GM18867 (cell line): ENCODE results near the gene LRIG1.

Experiments used
- ATAC-seq: cut with Tn5 transposase; IDR thresholded peaks from one replicate; pipeline ENCODE4 v1.9.1; 2021; ENCODE audit warnings: mild to moderate bottlenecking, moderate library complexity; ENCODE audit not compliant: unreplicated experiment

The LRIG1 gene, protein sequence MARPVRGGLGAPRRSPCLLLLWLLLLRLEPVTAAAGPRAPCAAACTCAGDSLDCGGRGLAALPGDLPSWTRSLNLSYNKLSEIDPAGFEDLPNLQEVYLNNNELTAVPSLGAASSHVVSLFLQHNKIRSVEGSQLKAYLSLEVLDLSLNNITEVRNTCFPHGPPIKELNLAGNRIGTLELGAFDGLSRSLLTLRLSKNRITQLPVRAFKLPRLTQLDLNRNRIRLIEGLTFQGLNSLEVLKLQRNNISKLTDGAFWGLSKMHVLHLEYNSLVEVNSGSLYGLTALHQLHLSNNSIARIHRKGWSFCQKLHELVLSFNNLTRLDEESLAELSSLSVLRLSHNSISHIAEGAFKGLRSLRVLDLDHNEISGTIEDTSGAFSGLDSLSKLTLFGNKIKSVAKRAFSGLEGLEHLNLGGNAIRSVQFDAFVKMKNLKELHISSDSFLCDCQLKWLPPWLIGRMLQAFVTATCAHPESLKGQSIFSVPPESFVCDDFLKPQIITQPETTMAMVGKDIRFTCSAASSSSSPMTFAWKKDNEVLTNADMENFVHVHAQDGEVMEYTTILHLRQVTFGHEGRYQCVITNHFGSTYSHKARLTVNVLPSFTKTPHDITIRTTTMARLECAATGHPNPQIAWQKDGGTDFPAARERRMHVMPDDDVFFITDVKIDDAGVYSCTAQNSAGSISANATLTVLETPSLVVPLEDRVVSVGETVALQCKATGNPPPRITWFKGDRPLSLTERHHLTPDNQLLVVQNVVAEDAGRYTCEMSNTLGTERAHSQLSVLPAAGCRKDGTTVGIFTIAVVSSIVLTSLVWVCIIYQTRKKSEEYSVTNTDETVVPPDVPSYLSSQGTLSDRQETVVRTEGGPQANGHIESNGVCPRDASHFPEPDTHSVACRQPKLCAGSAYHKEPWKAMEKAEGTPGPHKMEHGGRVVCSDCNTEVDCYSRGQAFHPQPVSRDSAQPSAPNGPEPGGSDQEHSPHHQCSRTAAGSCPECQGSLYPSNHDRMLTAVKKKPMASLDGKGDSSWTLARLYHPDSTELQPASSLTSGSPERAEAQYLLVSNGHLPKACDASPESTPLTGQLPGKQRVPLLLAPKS

DNA sequence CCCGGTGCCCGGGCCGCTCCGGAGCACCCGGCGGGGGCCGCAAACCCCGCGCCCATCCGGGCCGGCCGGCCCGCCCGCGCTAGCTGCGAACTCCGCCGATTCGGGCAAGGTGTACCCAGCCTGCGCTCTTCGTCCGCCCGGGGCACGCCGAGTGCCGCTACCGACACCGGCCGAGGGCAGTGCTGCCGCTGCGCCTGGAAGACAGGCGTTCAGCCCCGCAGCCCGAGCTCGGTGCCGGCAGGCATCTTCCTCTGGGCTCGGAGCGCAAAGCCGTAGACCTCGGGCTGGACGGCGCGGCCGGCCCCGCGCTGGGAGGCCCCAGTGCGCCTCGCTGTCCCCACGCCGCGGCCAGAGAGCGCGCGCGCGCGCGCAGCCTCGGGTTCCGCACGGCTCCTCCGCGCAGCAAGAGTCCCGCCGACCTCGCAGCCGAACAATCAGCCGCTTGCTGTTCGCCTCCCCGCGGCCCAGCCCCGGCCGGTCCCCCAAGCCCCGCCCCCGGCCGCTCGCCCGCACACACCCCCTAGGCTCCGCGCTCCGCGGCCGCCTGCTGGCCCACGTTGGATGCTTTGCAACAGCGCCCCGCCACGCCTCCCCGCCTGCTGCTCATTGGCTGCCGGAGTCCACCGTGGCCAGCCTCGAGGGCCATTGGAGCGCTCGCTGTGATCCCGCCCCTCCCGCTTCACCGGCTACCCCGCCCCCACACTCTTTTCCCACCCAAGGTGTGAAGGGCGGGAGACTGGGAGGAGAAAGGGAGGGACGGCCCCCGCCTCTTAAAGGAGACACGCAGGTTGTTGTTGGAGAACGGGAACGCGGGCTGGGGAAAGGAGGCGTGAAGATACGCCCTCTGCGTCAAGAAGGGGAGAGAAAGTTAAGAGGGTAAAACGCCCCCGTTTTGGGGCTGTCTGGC lies at the start of gene LRIG1:
Gene LRIG1 (minus strand): TSS at position 447 of the 907 bp plus-strand sequence. CDS start 615 bp downstream, outside the sequence.
- ATAC-seq: peak; percentile 98

DNA sequence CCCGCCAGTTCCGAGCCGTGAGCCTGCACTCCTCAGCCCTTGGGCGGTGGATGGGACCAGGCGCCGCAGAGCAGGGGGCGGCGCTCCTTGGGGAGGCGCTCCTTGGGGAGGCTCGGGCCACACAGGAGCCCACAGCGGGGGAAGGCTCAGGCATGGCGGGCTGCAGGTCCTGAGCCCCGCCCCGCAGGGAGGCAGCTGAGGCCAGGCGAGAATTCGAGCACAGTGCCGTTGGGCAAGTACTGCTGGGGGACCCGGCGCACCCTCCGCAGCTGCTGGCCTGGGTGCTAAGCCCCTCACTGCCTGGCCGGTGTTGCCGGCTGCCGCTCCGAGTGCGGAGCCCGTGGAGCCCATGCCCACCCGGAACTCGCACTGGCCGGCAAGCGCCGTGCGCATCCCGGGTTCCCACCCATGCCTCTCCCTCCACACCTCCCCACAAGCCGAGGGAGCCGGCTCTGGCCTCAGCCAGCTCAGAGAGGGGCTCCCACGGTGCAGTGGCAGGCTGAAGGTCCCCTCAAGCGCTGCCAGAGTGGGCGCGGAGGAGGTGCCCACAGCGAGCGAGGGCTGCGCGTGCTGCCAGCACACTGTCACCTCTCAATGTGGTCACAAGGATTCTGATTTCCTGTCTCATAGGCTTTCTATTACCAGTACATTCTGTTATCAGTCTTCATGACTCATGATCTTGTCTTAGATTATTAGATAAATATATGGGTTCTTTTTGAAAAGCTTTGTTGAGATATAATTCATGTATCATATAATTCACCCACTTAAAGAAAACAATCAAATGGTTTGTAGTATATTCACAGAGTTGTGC lies 44.0 kb upstream of the LRIG1 start:
- no peak for ATAC-seq

DNA sequence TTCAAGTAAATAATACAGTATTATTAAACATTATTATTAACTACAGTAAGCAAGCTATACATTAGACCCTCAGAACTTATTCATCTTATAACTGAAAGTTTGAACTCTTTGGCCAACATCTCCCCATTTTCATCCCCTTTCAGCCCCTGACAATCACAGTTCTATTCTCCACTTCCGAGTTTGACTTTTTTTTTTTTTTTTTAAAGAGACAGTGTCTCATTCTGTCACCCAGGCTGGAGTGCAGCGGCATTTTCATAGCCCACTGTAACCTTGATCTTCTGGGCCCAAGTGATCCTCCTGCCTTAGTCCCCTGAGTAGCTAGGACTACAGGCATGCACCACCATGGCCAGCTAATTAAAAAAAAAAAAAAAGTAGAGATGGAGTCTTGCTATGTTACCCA lies 41.3 kb upstream of the LRIG1 start:
- no peak for ATAC-seq

DNA sequence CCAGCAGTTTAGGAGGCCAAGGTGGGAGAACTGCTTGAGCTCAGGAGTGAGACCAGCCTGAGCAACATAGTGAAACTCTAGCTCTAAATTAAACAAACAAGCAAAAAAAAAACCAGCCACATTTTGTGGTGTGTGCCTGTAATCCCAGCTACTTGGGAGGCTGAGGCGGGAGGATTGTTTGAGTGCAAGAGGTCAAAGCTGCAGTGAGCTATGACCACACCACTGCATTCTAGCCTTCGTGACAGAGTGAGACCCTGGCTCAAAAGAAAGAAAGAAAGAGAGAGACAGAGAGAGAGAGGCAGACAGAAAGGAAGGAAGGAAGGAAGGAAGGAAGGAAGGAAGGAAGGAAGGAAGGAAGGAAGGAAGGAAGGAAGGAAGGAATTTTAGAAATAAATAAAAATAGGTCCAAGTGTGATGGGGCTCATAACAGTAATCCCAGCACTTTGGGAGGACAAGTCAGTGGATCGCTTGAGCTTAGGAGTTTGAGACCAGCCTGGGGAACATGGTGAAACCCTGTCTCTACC lies 38.7 kb upstream of the LRIG1 start:
- no peak for ATAC-seq

DNA sequence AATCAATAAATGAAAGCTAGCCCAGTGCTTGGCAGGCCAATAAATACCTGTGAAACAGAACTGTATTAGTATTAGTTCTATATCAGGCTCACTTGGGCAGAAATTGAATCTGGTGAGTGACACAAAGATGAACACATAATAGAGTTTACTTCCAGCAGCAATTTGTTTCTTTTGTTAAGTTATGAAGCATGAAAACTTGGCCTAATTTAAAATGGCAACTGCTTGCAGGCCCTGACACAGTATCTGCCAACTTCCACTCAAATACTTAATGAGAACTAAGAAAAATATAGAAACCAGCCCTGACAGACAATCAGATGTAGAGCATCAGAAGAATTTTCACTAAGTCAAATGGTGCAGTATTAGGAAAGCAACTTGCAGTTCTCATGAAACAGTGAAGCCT lies 37.6 kb upstream of the LRIG1 start:
- no peak for ATAC-seq

DNA sequence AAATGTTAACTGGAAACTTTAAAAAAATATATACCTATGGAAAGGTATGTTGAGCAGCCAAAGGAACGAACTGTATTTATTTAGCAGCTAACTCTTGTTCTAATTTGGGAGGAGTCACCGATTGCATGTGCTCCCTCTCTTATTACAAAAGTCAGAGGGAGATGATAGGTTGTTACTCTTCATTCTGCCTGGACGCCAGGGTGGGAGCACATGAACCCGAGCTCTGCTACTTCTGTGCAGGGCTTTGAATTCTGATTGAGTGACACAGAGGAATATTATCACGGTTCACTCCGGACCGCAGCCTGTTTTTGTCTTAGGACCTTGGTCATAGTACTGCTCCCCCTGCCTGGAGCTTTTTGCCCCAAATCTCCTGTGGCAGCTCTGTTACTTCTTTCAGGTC lies 36.9 kb upstream of the LRIG1 start:
- no peak for ATAC-seq

DNA sequence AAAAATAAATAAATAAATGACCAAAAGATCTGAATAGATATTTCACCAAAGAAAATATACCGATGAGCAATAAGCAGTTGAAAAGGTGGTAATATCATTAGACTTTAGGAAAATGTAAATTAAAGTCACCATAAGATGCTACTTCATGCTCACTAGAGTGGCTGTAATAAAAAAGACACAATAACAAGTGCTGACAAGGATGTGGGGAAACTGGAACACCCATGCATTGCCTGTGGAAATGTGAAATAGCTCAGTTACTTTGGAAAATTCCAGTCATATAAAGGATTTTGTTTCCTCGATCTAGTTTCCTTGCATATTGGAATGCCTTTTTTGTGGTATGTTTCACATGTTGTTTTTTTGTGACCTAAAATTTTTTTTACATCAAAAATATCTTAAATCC lies 36.0 kb upstream of the LRIG1 start:
- no peak for ATAC-seq

DNA sequence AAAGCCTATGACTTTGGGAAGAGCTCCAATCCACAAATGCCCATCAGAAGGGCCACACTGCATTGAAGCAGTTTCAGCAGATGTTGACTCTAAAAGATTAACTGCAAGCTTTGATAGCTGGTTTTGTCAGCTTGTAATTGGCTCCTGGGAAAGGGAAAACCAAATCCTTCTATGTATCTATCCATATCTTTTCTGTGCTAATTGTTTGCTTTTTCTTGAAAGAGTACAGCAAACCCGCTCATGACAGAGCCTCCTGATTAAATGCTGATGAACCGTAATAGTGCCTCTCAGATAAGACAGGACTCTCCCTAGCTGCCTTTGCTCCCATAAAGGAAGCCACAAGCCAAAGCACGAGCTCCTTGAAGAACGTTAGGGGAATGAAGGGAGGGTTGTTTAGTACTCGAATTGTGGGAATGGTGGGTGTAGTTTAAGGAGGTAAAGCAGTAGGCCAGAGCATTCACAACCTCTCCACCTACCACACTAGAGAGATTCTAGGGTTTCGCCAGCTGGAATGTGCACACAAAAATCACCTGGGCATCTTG lies 33.6 kb upstream of the LRIG1 start:
- ATAC-seq: no peak

DNA sequence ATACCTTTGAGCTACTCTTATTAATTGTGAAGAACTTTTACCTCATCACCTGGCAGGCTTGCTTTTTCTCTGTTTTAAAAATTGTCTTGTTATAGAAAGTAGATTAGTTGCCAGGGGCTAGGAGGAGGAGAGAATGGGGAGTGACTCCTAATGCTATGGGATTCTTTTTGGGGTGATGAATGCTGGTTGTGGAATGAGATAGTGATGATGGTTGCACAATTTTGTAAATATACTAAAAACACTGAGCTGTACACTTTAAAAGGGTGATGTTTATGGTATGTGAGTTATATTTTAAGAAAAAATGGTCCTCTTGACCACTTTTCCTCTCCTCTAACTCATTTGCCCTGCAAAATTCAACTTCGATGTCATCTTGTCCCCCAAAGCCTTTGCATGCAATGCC lies 31.8 kb upstream of the LRIG1 start:
- ATAC-seq: no peak

DNA sequence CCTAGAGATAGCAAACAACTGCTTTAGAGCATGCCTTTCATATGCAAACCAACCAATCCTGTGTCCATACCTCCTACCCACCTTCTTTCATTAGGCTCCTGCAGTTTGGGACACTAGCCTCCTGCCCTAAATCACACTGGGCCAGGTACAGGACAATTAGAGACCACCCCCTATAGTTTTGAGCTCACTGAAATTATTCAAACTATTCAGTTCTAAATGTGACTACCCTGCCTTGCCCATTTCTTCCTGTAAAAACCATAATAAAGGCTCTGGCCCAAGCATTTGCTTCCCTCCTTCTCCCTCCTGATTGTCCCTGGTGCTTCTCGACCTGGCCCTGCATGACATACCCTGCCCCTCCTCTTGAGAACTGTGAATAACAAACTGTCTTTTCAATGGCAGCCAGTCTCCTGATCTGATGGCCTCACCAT lies 31.4 kb upstream of the LRIG1 start:
- ATAC-seq: no peak

DNA sequence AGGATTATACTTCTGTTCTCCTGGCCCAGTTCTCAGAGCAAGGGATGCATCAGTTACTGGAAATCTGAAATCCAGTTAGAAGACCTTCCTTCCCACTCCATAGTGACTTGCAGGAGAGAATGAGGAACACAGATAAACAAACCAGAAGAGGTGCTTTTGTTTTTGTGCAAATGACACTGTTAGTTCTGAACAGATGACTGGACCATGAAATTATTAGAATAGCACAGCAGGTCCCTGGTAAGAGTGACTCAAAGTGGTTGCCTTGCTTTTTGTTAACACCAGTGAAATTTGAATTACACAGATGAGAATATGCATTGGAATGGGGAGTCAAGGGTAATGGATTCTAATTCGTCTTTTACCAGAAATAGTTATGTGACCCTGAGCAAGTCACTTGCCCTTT lies 30.4 kb upstream of the LRIG1 start:
- no peak for ATAC-seq

DNA sequence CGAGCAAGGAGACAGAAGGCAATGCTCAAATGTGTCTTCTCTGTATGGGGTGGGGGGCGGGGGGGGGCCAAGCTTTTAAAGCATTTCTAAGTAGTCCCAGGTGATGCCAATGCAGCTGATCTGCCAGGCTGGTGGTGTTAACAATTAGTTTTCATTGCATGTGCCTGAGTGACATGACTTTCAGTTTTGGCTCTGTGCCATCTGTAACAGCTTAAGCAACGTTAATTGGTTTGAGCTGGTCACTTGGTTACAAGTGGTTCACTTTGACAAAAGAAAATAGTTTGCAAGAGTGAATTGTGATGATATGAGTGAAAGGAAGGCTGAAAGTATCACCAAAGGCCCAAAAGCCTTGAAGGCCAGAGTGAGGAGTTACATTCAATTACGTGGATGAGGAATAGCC lies 26.4 kb upstream of the LRIG1 start:
- no peak for ATAC-seq

DNA sequence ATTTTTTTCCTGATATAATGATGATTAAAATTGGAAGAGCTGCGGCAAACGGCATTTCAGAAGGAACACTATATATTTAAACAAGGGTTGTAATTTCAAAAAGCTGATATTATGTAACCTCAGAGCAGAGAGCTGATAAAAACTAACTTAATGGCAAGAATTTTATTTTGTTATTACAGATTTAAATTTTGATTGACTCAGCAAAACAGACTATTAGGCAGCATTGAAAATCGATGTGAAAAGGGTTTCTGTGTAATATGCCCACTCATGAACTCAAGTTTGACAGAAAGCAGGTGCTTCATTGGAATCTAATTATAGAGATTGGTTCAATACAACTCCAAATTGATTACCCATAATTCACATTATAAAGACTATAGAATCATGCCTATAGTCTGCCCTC lies 24.9 kb upstream of the LRIG1 start:
- ATAC-seq: no peak

DNA sequence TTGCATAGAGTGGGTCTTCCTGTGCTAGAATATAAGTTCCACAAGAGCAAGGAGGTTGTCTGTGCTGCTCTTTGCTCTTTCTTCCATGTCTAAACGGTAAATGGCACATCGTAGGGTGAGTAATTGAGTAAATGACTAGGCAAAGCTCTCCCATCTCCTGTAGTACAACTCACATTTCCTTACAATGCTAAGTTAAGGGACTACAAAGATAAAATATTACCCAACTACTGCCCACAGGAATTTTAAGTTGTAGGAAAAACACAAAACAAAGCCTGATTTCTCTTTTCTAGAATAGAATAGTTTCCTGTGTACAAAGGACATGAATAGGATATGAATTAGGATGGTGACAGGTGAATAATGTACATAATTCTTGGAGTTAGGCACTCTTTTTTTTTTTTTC lies 19.9 kb upstream of the LRIG1 start:
- ATAC-seq: no peak

DNA sequence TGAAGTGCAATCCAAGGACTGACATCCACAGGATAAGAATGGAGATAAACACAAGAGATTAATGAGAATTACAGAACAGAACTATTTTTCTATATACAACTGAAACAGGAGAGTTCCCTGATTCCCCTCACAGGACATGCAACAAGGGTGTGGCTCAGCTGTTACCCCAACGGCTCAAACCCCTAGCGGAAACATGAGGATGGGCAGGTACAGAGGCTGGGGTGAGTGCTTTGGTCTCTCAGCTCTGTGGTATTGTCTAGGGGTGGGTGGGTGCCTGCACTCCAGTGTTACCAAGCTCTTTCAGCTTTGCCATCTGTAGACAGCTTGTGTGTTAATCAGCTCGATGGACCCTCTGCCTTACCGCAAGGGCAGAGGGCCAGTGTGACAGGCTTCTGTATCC lies 17.8 kb upstream of the LRIG1 start:
- ATAC-seq: no peak

DNA sequence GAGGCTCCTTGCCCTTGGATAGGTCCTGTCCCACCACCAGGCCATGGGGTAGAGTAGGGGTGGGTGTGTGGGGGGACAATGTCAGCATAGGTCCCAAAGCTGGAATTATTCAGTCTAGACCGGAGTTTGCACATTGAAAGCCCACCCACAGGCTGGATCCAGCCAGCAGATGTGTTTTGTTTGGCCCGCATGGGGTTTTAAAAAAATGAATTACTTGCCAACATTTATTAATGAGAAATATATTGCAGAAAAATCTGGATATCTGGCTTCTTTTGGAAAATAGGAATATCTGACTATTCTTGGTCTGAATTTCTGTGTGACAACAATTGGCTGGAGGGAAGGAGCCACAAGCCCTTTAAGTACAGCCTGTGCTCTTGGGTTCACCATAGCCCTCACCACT lies 17.3 kb upstream of the LRIG1 start:
- ATAC-seq: no peak

DNA sequence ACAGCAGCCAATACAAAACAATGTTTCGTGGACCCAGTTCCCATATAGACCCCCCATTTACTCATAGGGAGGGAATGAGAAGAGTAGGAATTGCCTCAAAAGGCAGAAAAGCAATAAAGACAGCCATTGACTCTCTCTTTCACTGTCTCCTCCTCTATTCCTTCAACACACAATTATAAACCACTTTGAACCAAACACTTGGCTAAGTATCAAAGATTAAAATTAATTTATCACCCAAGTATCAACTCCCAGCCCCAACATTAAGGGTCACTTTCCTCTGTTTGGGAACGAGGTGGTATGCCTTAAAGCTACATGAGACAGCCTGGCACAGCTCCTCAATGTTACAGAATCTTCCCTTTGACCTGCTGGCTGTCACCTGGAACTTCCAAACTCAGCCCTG lies 16.4 kb upstream of the LRIG1 start:
- no peak for ATAC-seq

DNA sequence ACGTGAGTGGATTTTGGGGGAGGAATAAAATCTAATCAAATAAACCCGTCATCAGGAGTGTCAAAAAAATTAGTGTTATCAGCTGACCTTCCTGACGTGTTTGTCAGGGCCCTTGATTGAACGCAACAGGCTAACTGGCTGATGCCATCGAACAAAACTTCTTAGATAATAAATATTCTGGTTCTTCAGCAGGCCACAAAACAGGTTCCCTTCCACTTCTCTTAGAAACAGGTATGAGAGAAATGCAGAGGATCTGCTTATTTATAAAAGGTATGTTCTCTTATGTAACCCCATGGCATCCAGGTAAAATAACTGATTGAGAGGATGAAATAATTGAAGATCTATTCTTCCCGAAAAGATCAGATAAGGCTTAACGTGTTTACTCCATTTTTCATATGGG lies 7.6 kb upstream of the LRIG1 start:
- no peak for ATAC-seq
